ENCODE measurements around the gene NMS.

Gene NMS

GRCh38 chr2:100527440-100528015, 57.2 kb downstream of the NMS start:
- no peak for DNase-seq (ENCODE audit: low read depth in 2 of 2)
- no peak overlapping the region for H3K4me3 ChIP-seq (replicated peaks in 1 of 2; ENCODE audit: low read depth in 2 of 2, low read length in 2 of 2)
- TF ChIP-seq, protein P1, sequence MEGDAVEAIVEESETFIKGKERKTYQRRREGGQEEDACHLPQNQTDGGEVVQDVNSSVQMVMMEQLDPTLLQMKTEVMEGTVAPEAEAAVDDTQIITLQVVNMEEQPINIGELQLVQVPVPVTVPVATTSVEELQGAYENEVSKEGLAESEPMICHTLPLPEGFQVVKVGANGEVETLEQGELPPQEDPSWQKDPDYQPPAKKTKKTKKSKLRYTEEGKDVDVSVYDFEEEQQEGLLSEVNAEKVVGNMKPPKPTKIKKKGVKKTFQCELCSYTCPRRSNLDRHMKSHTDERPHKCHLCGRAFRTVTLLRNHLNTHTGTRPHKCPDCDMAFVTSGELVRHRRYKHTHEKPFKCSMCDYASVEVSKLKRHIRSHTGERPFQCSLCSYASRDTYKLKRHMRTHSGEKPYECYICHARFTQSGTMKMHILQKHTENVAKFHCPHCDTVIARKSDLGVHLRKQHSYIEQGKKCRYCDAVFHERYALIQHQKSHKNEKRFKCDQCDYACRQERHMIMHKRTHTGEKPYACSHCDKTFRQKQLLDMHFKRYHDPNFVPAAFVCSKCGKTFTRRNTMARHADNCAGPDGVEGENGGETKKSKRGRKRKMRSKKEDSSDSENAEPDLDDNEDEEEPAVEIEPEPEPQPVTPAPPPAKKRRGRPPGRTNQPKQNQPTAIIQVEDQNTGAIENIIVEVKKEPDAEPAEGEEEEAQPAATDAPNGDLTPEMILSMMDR (IDR thresholded peaks at IDR 0.05; ENCODE audit: low read depth, low read length), result no peak

- TF ChIP-seq, protein P1 (IDR thresholded peaks at IDR 0.05; ENCODE audit: low read depth, low read length), result no peak
- no peak overlapping the region for H3K4me3 ChIP-seq (replicated peaks in 1 of 2; ENCODE audit: low read depth in 2 of 2, low read length in 2 of 2)
- DNase-seq (ENCODE audit: low read depth in 2 of 2), result no peak
These were observed 58.9 kb downstream of the NMS start for GRCh38 chr2:100529176-100529575.

DNA sequence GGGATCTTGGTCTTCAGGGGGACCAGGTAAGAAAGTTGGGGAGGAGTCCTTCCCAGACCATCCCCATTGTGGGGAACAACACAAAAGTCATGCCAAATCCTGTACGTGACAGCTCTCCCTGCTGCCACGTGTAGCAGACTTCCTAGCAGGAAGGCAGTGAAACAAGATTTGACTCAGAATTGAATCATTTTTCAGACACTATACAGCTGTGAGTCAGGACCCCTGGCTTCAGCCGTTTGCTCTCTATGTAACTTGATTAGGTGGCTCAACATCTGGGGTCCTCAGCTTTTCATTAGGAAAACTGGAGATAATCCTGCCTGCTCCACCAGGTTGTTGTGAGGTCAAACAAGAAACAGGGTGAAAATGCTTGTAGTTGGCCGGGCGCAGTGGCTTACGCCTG, 59.6 kb downstream of the NMS start:
- TF ChIP-seq, protein P1 (IDR thresholded peaks at IDR 0.05; ENCODE audit: low read depth, low read length), result no peak
- DNase-seq (ENCODE audit: low read depth in 2 of 2), result peak in 1 of 2 donors; percentile 29
- H3K4me3 ChIP-seq (replicated peaks in 1 of 2; ENCODE audit: low read depth in 2 of 2, low read length in 2 of 2), result no peak overlapping the region
